Psoas muscle (tissue), 8 donors: ENCODE measurements around the gene GAMT. TPM values are rescaled to one million over a fixed set of nuclear protein-coding genes. Genes with fewer than 3 reads are reported as not detected.

Source experiments
- ATAC-seq, 4 donors: fragments of 200-7000 bp; cut with Tn5 transposase; one replicate each; pipeline ENCODE4 v1.9.1; 2020; ENCODE audit warnings: moderate library complexity in 3 of 4, mild to moderate bottlenecking in 2 of 4
- DNase-seq, 2 donors: peaks; one replicate each; pipeline ENCODE4 v3.0.0-alpha.2; 2020
- H3K27ac ChIP-seq: fragments of 200-600 bp; one replicate; pipeline ENCODE4 v1.8.0; 2022
- H3K27me3 ChIP-seq, 3 donors: fragments of 200-600 bp in 1 of 3; one replicate each; pipeline versions ENCODE4 v1.6.1 to v1.8.0; 2013 to 2022; ENCODE audit warnings: low read length in 2 of 3, mild to moderate bottlenecking in 2 of 3, moderate library complexity in 1 of 3; ENCODE audit not compliant: insufficient read depth in 3 of 3
- H3K36me3 ChIP-seq, 2 donors: fragments of 200-600 bp in 1 of 2; one replicate each; pipeline versions ENCODE4 v1.6.1 to v1.8.0; 2013 to 2022; ENCODE audit warnings: low read depth in 1 of 2, mild to moderate bottlenecking in 1 of 2, moderate library complexity in 1 of 2; ENCODE audit not compliant: insufficient read depth in 1 of 2
- H3K4me1 ChIP-seq: fragments of 200-600 bp; one replicate; pipeline ENCODE4 v1.8.0; 2022
- H3K4me3 ChIP-seq: fragments of 200-600 bp; one replicate; pipeline ENCODE4 v1.8.0; 2022; ENCODE audit warnings: mild to moderate bottlenecking
- H3K9me3 ChIP-seq: fragments of 200-600 bp; one replicate; pipeline ENCODE4 v1.8.0; 2022
- WGBS, 3 donors: extraction: QIAGEN DNeasy Blood & Tissue Kit; methylation state at CpG; one replicate each; pipeline versions ENCODE4 v1.1.6 to v1.1.7; 2013; 5-methylcytosine and 5-hydroxymethylcytosine counted together
- intact Hi-C, 2 donors: fragments of 100-400 bp; cut with DNase I; formaldehyde crosslinking; loops; one replicate each; pipeline versions ENCODE4 v1.11.0 to v1.14.2; 2022
- polyA plus RNA-seq, 3 donors: library from polyadenylated mRNA; stranded (reverse); fragments of 200-250 nt; gene quantifications; one replicate each; pipeline ENCODE4 v1.2.3, GENCODE V29; 2013
- total RNA-seq, 4 donors: library from RNA; stranded (reverse); fragmentation: NEBNext Ultra II Directional in 2 of 4; extraction: Animal tissue kit (Norgen Biotek cat#: 25700) in 2 of 4; gene quantifications; one replicate each; pipeline versions ENCODE4 v1.2.1 to v1.2.4, GENCODE V29; 2021 to 2023
- TF ChIP-seq, protein P1 (sequence below): fragments of 200-600 bp; IDR thresholded peaks from one replicate; pipeline ENCODE4 v1.8.0; 2022; ENCODE audit warnings: antibody characterized with exemption
- donor health status: healthy with polysubstance abuse.
- donor health status: DM: no; HTN: no; CAD: no; lungs with moderate emphysema.
- donor health status: Bipolar disorder and iron deficiency.
- donor health status: healthy.
- donor health status: DM: yes; HTN: yes; CAD: no.
- donor health status: DM: no; HTN: no; CAD: no.
- donor health status: DM: no; HTN: no; CAD: no.
- donor health status: DM: yes; HTN: yes; CAD: no.

GAMT gene
- total and polyA plus RNA-seq, 7 donors: 162 to 464 (median 237) TPM

- Histone ChIP-seq H3K9me3 (no peaks in the 10 kb centered on the region), H3K4me3 (peak overlapping the region; percentile 97), H3K27me3 (no peaks in the 10 kb centered on the region), H3K27ac (peak overlapping the region; percentile 95), H3K36me3 (peaks cover 0 to 22% of the 10 kb centered on the region in 2 donors), H3K4me1 (peaks cover 61% of the 10 kb centered on the region)
- intact Hi-C loops: loop anchor here in 1 of 2 donors (10.0 kb wide), 1 partner anchor 135 kb away; the partner anchor contains the start of gene FAM174C
- 63 to 74% (median 70%) methylated on average over 23 of the region's 23 CpGs for WGBS, 3 donors
- ATAC-seq (peak in 3 of 4 donors; percentile 0 to 9 (median 2)), DNase-seq (no peak)
- TF ChIP-seq, protein P1, sequence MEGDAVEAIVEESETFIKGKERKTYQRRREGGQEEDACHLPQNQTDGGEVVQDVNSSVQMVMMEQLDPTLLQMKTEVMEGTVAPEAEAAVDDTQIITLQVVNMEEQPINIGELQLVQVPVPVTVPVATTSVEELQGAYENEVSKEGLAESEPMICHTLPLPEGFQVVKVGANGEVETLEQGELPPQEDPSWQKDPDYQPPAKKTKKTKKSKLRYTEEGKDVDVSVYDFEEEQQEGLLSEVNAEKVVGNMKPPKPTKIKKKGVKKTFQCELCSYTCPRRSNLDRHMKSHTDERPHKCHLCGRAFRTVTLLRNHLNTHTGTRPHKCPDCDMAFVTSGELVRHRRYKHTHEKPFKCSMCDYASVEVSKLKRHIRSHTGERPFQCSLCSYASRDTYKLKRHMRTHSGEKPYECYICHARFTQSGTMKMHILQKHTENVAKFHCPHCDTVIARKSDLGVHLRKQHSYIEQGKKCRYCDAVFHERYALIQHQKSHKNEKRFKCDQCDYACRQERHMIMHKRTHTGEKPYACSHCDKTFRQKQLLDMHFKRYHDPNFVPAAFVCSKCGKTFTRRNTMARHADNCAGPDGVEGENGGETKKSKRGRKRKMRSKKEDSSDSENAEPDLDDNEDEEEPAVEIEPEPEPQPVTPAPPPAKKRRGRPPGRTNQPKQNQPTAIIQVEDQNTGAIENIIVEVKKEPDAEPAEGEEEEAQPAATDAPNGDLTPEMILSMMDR: no peak
These were observed 8.9 kb upstream of the GAMT start for GRCh38 chr19:1410136-1410786.

DNA sequence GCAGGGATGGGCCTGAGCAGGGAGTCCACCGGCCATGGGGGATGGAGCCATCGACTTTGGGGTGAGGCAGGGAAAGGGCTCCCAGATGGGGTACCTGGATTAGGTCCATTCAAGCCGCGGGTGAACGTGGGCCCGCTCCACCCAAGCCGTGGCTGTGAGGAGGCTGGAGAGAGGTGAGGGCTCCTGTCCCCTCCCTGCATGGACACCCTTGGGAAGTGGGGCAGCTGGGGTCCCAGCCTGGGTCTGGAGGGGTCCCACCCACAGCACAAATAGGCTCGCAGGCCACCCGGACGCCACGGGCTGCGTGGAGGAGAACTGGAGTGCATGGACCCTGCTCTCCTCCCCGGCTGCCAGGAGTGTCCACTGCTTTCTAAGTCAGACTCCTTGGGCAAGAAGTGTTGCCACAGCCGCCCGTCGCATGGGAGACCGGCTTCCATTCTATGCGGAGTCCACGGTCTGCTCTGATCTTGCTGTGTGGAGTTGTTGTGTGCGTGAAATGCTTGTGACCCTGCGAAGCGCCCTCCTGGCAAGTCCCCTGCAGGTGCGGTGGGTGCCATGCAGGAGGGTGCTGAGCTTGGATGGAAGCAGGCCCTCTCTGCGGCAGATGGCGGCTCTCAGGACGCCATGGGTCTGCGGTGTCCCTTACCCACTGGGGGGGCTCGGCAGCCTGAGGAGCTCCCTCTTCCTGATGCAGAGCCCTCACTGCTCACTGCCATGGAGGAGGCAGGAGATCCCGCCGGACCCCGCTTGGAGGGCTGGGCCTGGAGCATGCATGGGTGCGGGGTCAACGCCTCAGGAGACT, 8.1 kb upstream of the GAMT start:
- H3K4me3 ChIP-seq: peak overlapping the region; percentile 97
- H3K9me3 ChIP-seq: no peaks in the 10 kb centered on the region
- no peaks in the 10 kb centered on the region for H3K27me3 ChIP-seq
- DNase-seq (no peak), ATAC-seq (no peak)
- H3K36me3 ChIP-seq: peaks cover 0 to 22% of the 10 kb centered on the region in 2 donors
- intact Hi-C loops: loop anchor here (2.0 to 10.0 kb wide), 3 partner anchors 53 to 835 kb away; partner anchors contain the start of genes BSG (in 1 of the 2) and FAM174C (in 1 of the 2)
- peak overlapping the region; percentile 95 for H3K27ac ChIP-seq
- H3K4me1 ChIP-seq: peaks cover 53% of the 10 kb centered on the region
- WGBS, 3 donors: 50 to 70% (median 53%) methylated on average over 33 of the region's 33 CpGs
- TF ChIP-seq, protein P1: no peak

DNA sequence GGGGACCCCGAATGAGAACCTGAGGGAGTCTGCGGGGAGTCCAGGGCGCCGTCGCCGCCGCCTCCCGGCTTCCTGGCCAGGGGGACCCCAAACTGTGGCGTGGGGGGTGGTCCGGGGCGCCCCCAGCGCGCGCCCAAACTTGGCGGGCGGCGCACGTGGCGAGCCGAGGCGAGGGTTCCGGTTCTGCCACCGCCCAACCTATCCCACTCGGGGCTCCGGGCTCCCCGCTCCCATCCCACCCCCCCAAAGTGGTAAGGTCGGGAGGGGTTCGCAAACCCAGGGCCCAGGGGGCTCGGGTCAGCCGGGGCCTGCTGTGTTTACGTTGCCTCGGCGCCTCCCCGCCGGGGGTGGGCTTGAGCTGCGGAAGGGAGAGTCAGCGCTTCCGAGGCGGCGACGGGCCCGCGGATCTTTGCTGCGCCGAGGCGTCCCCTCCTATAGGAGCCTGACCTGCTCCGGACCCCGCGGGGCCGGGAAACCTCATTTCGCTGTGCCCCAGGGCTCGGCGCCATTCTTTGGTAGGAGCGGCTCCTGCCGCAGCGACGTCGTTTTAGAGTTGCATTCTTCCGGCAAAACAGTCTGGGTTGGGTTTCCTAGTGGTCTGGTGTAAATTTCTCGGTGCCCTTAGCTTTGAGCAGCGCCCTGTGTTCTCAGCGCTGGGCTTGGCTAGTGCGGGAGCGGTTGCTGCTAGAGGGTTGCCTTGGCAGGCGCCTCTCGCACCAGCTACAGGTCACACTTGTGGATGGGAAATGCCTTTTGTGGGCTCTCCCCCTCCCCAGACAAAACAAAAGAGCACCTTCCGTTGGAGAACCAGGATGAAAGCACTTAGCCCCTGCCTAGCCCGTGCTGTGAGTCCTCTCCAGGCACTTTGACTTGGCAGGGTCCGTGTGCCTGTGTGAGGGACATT, 7.2 kb upstream of the GAMT start:
- Histone ChIP-seq H3K9me3 (no peaks in the 10 kb centered on the region), H3K4me3 (peak overlapping the region; percentile 97), H3K27ac (peak overlapping the region; percentile 95), H3K27me3 (no peaks in the 10 kb centered on the region), H3K36me3 (peaks cover 0 to 17% of the 10 kb centered on the region in 2 donors), H3K4me1 (peaks cover 52% of the 10 kb centered on the region)
- TF ChIP-seq, protein P1: no peak
- ATAC-seq: peak in 1 of 4 donors; percentile 8
- peak; percentile 63 to 77 for DNase-seq
- intact Hi-C loops: loop anchor here (2.0 to 10.0 kb wide), 2 partner anchors 52 to 834 kb away; partner anchors contain the start of gene BSG (in 1 of the 2)
- WGBS, 3 donors: 0 to 3% (median 1%) methylated on average over 44 to 69 of the region's 69 CpGs

DNA sequence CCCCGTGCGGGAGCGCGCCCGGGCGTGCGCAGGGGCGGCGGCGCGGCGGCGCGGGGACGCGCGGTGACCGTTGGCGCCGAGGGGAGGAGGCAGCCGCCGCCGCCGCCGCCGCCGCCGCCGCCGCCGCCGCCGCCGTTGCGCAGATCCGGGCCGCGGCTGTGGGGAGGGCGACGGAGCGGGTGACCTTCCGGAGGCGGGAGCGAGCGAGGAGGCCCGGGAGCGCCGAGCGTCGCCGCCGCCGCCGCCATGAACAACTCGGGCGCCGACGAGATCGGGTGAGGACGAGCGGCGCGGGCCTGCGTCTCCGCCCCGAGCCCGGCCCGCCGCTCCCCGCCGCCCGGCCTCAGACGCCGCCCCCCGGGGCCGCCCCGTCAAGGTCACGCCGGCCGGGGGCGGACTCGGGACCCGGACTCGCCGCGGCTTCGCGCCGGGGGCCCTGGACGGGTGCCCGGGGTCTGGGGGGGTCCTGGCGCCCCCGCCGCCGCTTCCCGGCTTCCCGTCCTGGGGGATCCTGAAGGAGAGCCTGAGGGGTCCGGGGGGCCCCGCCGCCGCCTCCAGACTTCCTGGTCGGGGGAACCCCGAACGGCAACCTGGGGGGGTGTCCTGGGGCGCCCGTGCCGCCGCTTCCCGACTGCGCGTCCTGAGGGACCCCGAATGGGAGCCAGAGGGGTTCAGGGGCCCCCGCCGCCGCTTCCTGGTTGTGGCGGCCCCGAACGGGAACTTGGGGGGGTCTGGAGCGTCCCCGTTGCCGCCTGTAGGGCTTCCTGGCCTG, 6.4 kb upstream of the GAMT start, which contains the start of gene DAZAP1:
Gene DAZAP1 (plus strand): TSS at position 59 of the 772 bp plus-strand sequence. CDS start 188 bp downstream, at position 247.
- ATAC-seq: no peak
- WGBS, 3 donors: 0 to 1% (median 0%) methylated on average over 12 to 115 of the region's 121 CpGs
- TF ChIP-seq, protein P1: no peak
- H3K4me3 ChIP-seq: peak within 1 kb of the TSS; percentile 97
- H3K9me3 ChIP-seq: no peaks in the 10 kb centered on the region
- H3K36me3 ChIP-seq: peaks cover 0 to 8% of the 10 kb centered on the region in 2 donors
- H3K27ac ChIP-seq: peak within 1 kb of the TSS; percentile 95
- peak in 1 of 2 donors; percentile 77 for DNase-seq
- H3K27me3 ChIP-seq: no peaks in the 10 kb centered on the region
- H3K4me1 ChIP-seq: peaks cover 43% of the 10 kb centered on the region
- intact Hi-C loops: loop anchor here (2.0 to 10.0 kb wide), 2 partner anchors 51 to 833 kb away; partner anchors contain the start of gene BSG (in 1 of the 2)
